Measurements from ENCODE around the gene EPHB2.

Gene EPHB2

GRCh38 chr1:22864886-22865285 is 154.2 kb downstream of the EPHB2 start:
- Mint-ChIP-seq H3K4me1 (ENCODE audit: low read depth in 2 of 2) (no peaks in the 10 kb centered on the region), H3K4me3 (no peak overlapping the region), H3K27ac (no peak overlapping the region), H3K9me3 (no peaks in the 10 kb centered on the region), H3K27me3 (peaks cover 22 to 58% of the 10 kb centered on the region in 2 donors), H3K36me3 (ENCODE audit: insufficient read depth) (no peaks in the 10 kb centered on the region)
- DNase-seq (no peak), ATAC-seq (replicated peaks) (no peak)

- no peak overlapping the region for H3K27ac Mint-ChIP-seq
- no peaks in the 10 kb centered on the region for H3K9me3 Mint-ChIP-seq
- H3K36me3 Mint-ChIP-seq (ENCODE audit: insufficient read depth) = no peaks in the 10 kb centered on the region
- no peak for ATAC-seq (replicated peaks)
- peaks cover 23 to 62% of the 10 kb centered on the region in 2 donors for H3K27me3 Mint-ChIP-seq
- no peaks in the 10 kb centered on the region for H3K4me1 Mint-ChIP-seq (ENCODE audit: low read depth in 2 of 2)
- no peak for DNase-seq
- no peak overlapping the region for H3K4me3 Mint-ChIP-seq
Observed at GRCh38 chr1:22865736-22866135, 155.1 kb downstream of the EPHB2 start.

- Mint-ChIP-seq H3K36me3 (ENCODE audit: insufficient read depth) (no peaks in the 10 kb centered on the region), H3K27me3 (peaks cover 23 to 62% of the 10 kb centered on the region in 2 donors), H3K27ac (no peak overlapping the region), H3K4me3 (no peak overlapping the region), H3K9me3 (no peaks in the 10 kb centered on the region), H3K4me1 (ENCODE audit: low read depth in 2 of 2) (no peaks in the 10 kb centered on the region)
- ATAC-seq (replicated peaks) = no peak
- DNase-seq = no peak
Observed at GRCh38 chr1:22866868-22867267, 156.2 kb downstream of the EPHB2 start.

GRCh38 chr1:22868331-22868730 is 157.7 kb downstream of the EPHB2 start:
- DNase-seq (no peak), ATAC-seq (replicated peaks) (no peak)
- Mint-ChIP-seq H3K4me3 (no peak overlapping the region), H3K36me3 (ENCODE audit: insufficient read depth) (no peaks in the 10 kb centered on the region), H3K4me1 (ENCODE audit: low read depth in 2 of 2) (no peaks in the 10 kb centered on the region), H3K27me3 (peaks cover 23 to 77% of the 10 kb centered on the region in 2 donors), H3K27ac (no peak overlapping the region), H3K9me3 (no peaks in the 10 kb centered on the region)

- no peaks in the 10 kb centered on the region for H3K36me3 Mint-ChIP-seq (ENCODE audit: insufficient read depth)
- peaks cover 23 to 77% of the 10 kb centered on the region in 2 donors for H3K27me3 Mint-ChIP-seq
- DNase-seq (no peak), ATAC-seq (replicated peaks) (no peak)
- no peaks in the 10 kb centered on the region for H3K4me1 Mint-ChIP-seq (ENCODE audit: low read depth in 2 of 2)
- H3K27ac Mint-ChIP-seq = no peak overlapping the region
- no peaks in the 10 kb centered on the region for H3K9me3 Mint-ChIP-seq
- H3K4me3 Mint-ChIP-seq = no peak overlapping the region
Observed at GRCh38 chr1:22869325-22869724, 158.7 kb downstream of the EPHB2 start.

GRCh38 chr1:22870201-22870871 is 159.7 kb downstream of the EPHB2 start:
- DNase-seq = no peak
- no peak for ATAC-seq (replicated peaks)
- Mint-ChIP-seq H3K4me3 (no peak overlapping the region), H3K9me3 (no peaks in the 10 kb centered on the region), H3K4me1 (ENCODE audit: low read depth in 2 of 2) (no peaks in the 10 kb centered on the region), H3K36me3 (ENCODE audit: insufficient read depth) (no peaks in the 10 kb centered on the region), H3K27me3 (peaks cover 24 to 69% of the 10 kb centered on the region in 2 donors), H3K27ac (no peak overlapping the region)

GRCh38 chr1:22872981-22873664 is 162.5 kb downstream of the EPHB2 start:
- no peaks in the 10 kb centered on the region for H3K9me3 Mint-ChIP-seq
- H3K27me3 Mint-ChIP-seq = peaks cover 17 to 50% of the 10 kb centered on the region in 2 donors
- H3K4me1 Mint-ChIP-seq (ENCODE audit: low read depth in 2 of 2) = no peaks in the 10 kb centered on the region
- no peak overlapping the region for H3K4me3 Mint-ChIP-seq
- ATAC-seq (replicated peaks) = no peak
- no peak for DNase-seq
- H3K36me3 Mint-ChIP-seq (ENCODE audit: insufficient read depth) = no peaks in the 10 kb centered on the region
- H3K27ac Mint-ChIP-seq = no peak overlapping the region

GRCh38 chr1:22874785-22875184 is 164.1 kb downstream of the EPHB2 start:
- no peak overlapping the region for H3K4me3 Mint-ChIP-seq
- no peaks in the 10 kb centered on the region for H3K9me3 Mint-ChIP-seq
- no peak for DNase-seq
- H3K27ac Mint-ChIP-seq = no peak overlapping the region
- no peak for ATAC-seq (replicated peaks)
- no peaks in the 10 kb centered on the region for H3K36me3 Mint-ChIP-seq (ENCODE audit: insufficient read depth)
- H3K27me3 Mint-ChIP-seq = peaks cover 8 to 33% of the 10 kb centered on the region in 2 donors
- H3K4me1 Mint-ChIP-seq (ENCODE audit: low read depth in 2 of 2) = no peaks in the 10 kb centered on the region

- no peaks in the 10 kb centered on the region for H3K36me3 Mint-ChIP-seq (ENCODE audit: insufficient read depth)
- H3K9me3 Mint-ChIP-seq = no peaks in the 10 kb centered on the region
- no peak for DNase-seq
- no peak overlapping the region for H3K27ac Mint-ChIP-seq
- peaks cover 7 to 29% of the 10 kb centered on the region in 2 donors for H3K27me3 Mint-ChIP-seq
- no peak overlapping the region for H3K4me3 Mint-ChIP-seq
- H3K4me1 Mint-ChIP-seq (ENCODE audit: low read depth in 2 of 2) = no peaks in the 10 kb centered on the region
- no peak for ATAC-seq (replicated peaks)
Observed at GRCh38 chr1:22875241-22875640, 164.6 kb downstream of the EPHB2 start.

GRCh38 chr1:22875841-22876240 is 165.2 kb downstream of the EPHB2 start:
- Mint-ChIP-seq H3K36me3 (ENCODE audit: insufficient read depth) (no peaks in the 10 kb centered on the region), H3K27ac (no peak overlapping the region), H3K4me1 (ENCODE audit: low read depth in 2 of 2) (no peaks in the 10 kb centered on the region), H3K9me3 (no peaks in the 10 kb centered on the region), H3K27me3 (peaks cover 7 to 28% of the 10 kb centered on the region in 2 donors), H3K4me3 (no peak overlapping the region)
- DNase-seq = no peak
- no peak for ATAC-seq (replicated peaks)

GRCh38 chr1:22876359-22877111 is 165.9 kb downstream of the EPHB2 start:
- DNase-seq (no peak), ATAC-seq (replicated peaks) (no peak)
- Mint-ChIP-seq H3K9me3 (no peaks in the 10 kb centered on the region), H3K27ac (no peak overlapping the region), H3K36me3 (ENCODE audit: insufficient read depth) (no peaks in the 10 kb centered on the region), H3K4me1 (ENCODE audit: low read depth in 2 of 2) (no peaks in the 10 kb centered on the region), H3K27me3 (peaks cover 7 to 28% of the 10 kb centered on the region in 2 donors), H3K4me3 (no peak overlapping the region)

GRCh38 chr1:22877112-22877915 is 166.7 kb downstream of the EPHB2 start:
- H3K9me3 Mint-ChIP-seq = no peaks in the 10 kb centered on the region
- H3K36me3 Mint-ChIP-seq (ENCODE audit: insufficient read depth) = no peaks in the 10 kb centered on the region
- no peak overlapping the region for H3K27ac Mint-ChIP-seq
- H3K4me3 Mint-ChIP-seq = no peak overlapping the region
- DNase-seq (no peak), ATAC-seq (replicated peaks) (no peak)
- no peaks in the 10 kb centered on the region for H3K4me1 Mint-ChIP-seq (ENCODE audit: low read depth in 2 of 2)
- H3K27me3 Mint-ChIP-seq = peaks cover 7 to 24% of the 10 kb centered on the region in 2 donors

GRCh38 chr1:22877980-22878379 is 167.3 kb downstream of the EPHB2 start:
- DNase-seq (no peak), ATAC-seq (replicated peaks) (no peak)
- H3K36me3 Mint-ChIP-seq (ENCODE audit: insufficient read depth) = no peaks in the 10 kb centered on the region
- no peak overlapping the region for H3K4me3 Mint-ChIP-seq
- no peak overlapping the region for H3K27ac Mint-ChIP-seq
- H3K9me3 Mint-ChIP-seq = no peaks in the 10 kb centered on the region
- H3K4me1 Mint-ChIP-seq (ENCODE audit: low read depth in 2 of 2) = no peaks in the 10 kb centered on the region
- peaks cover 7 to 17% of the 10 kb centered on the region in 2 donors for H3K27me3 Mint-ChIP-seq

Data from effector memory CD8-positive, alpha-beta T cell (primary cell).